ENCODE results near the gene FRMPD4. TPM values are rescaled to one million over a fixed set of nuclear protein-coding genes. Genes with fewer than 3 reads are reported as not detected.

The FRMPD4 gene
- total RNA-seq, 2 experiments from 2014 or later, result not detected

DNA sequence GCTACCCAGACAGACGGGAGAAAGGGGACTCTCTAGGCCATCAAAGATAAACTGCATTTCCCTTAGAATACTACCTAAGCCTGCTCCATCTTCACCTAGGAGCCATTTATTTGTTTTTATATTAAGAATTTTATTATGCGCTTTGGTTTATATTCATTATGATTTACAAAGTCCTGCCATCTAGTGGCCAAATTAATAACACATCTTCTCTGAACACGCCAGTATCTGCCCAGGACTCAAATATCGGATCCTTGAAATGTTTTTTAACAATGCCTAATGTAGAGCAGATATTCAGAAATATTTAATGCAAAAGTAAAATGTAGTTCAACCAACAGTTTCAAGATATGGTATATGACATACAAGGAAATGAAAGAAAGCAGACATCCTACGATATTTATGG is 632.2 kb downstream of the FRMPD4 start:
- intact Hi-C loops (cut with DNase I, micrococcal nuclease), result loop anchor here in 1 of 2 experiments (5.0 kb wide), 1 partner anchor 1238 kb away; no protein-coding TSS in a partner anchor
- peaks cover 6% of the 10 kb centered on the region for H3K4me1 ChIP-seq (ENCODE audit: insufficient read depth, low read length)
- Mint-ChIP-seq H3K4me3 (no peak overlapping the region), H3K27me3 (peaks cover 4% of the 10 kb centered on the region), H3K36me3 (ENCODE audit: low read depth) (no peaks in the 10 kb centered on the region), H3K4me1 (ENCODE audit: low read depth) (peaks cover 13% of the 10 kb centered on the region), H3K9me3 (no peaks in the 10 kb centered on the region), H3K27ac (no peak overlapping the region)
- TF ChIP-seq, protein P1, sequence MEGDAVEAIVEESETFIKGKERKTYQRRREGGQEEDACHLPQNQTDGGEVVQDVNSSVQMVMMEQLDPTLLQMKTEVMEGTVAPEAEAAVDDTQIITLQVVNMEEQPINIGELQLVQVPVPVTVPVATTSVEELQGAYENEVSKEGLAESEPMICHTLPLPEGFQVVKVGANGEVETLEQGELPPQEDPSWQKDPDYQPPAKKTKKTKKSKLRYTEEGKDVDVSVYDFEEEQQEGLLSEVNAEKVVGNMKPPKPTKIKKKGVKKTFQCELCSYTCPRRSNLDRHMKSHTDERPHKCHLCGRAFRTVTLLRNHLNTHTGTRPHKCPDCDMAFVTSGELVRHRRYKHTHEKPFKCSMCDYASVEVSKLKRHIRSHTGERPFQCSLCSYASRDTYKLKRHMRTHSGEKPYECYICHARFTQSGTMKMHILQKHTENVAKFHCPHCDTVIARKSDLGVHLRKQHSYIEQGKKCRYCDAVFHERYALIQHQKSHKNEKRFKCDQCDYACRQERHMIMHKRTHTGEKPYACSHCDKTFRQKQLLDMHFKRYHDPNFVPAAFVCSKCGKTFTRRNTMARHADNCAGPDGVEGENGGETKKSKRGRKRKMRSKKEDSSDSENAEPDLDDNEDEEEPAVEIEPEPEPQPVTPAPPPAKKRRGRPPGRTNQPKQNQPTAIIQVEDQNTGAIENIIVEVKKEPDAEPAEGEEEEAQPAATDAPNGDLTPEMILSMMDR (IDR thresholded peaks at IDR 0.05), result peak; percentile 41
- H3K9me3 ChIP-seq (ENCODE audit: control insufficient read depth in 1 of 2, insufficient read depth in 1 of 2, low read length in 2 of 2), result no peaks in the 10 kb centered on the region
- ATAC-seq (ENCODE audit: poor library complexity), result no peak
- peaks cover 0 to 3% of the 10 kb centered on the region in 2 experiments for H3K27me3 ChIP-seq (ENCODE audit: control insufficient read depth in 1 of 2, insufficient read depth in 2 of 2, low read length in 2 of 2)
- H3K27ac ChIP-seq (ENCODE audit: low read depth in 1 of 2, low read length in 2 of 2), result no peak overlapping the region
- ChIA-PET CTCF (interaction anchor here (0.7 to 1.9 kb wide), 3 partner anchors 10 to 53 kb away, joined by 3 to 8 read pairs (median 5); no protein-coding TSS in a partner anchor), POLR2A (no interaction called here)
- DNase-seq, result peak in 3 of 14 experiments; percentile 26 to 54 (median 49)
- no peaks in the 10 kb centered on the region for H3K36me3 ChIP-seq (ENCODE audit: insufficient read depth, low read length)
- H3K4me3 ChIP-seq (ENCODE audit: low read length), result no peak overlapping the region

DNA sequence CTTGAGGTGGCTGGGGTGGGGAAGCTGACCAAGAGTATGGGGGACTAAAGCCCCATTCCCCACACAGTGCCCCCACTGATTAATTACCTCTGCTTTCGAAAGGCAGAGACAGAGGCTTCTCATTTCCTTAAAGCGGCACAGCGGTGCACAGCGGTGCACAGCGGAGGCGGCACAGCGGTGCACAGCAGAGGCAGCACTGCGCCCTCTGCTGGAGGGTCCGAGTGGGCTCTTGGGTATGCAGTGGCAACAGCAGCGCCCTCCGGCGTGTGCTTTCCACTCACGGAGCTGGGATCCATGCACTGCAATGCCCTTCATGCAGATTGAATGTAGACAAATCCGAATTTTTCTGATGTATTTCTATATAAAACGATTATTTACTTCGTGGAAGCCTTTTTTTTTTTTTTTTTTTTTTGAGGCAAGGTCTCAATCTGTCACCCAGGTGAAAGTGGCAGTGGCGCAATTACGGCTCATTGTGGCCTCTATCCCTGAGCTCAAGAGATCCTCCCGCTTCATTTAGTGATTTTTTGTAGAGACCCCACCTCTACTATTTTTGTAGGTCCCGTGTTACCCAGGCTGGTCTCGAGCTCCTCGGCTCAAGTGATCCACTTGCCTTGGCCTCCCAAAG is 633.3 kb downstream of the FRMPD4 start:
- ChIA-PET POLR2A (interaction anchor here (1.7 kb wide), 1 partner anchor 19 kb away, joined by 16 read pairs; the partner anchor contains the start of gene PRPS2), CTCF (interaction anchor here (0.6 to 1.9 kb wide), 17 partner anchors 9 to 1984 kb away, joined by 3 to 10 read pairs (median 4); partner anchors contain the start of gene PRPS2)
- TF ChIP-seq, protein P1 (IDR thresholded peaks at IDR 0.05), result peak; percentile 61
- H3K27me3 ChIP-seq (ENCODE audit: control insufficient read depth in 1 of 2, insufficient read depth in 2 of 2, low read length in 2 of 2), result peaks cover 0 to 3% of the 10 kb centered on the region in 2 experiments
- Mint-ChIP-seq H3K27ac (no peak overlapping the region), H3K9me3 (no peaks in the 10 kb centered on the region), H3K4me3 (peak overlapping the region; percentile 48), H3K36me3 (ENCODE audit: low read depth) (no peaks in the 10 kb centered on the region), H3K27me3 (peaks cover 4% of the 10 kb centered on the region), H3K4me1 (ENCODE audit: low read depth) (peaks cover 13% of the 10 kb centered on the region)
- ATAC-seq (ENCODE audit: poor library complexity) (peak; percentile 100), DNase-seq (peak; percentile 51 to 89 (median 66))
- H3K27ac ChIP-seq (ENCODE audit: low read depth in 1 of 2, low read length in 2 of 2), result no peak overlapping the region
- peaks cover 6% of the 10 kb centered on the region for H3K4me1 ChIP-seq (ENCODE audit: insufficient read depth, low read length)
- intact Hi-C loops (cut with DNase I, micrococcal nuclease), result loop anchor here (1.0 to 5.0 kb wide), 2 partner anchors 1238 to 1239 kb away; no protein-coding TSS in a partner anchor
- no peaks in the 10 kb centered on the region for H3K36me3 ChIP-seq (ENCODE audit: insufficient read depth, low read length)
- no peaks in the 10 kb centered on the region for H3K9me3 ChIP-seq (ENCODE audit: control insufficient read depth in 1 of 2, insufficient read depth in 1 of 2, low read length in 2 of 2)
- H3K4me3 ChIP-seq (ENCODE audit: low read length), result no peak overlapping the region
